Measurements from ENCODE around the gene CDK5R1. TPM values are rescaled to one million over a fixed set of nuclear protein-coding genes. Genes with fewer than 3 reads are reported as not detected.

The CDK5R1 gene
- polyA plus RNA-seq, 1 donor (not counting 4 experiments of a cell fraction or from before 2014, with no cell fraction given) = 2.9 TPM

DNA sequence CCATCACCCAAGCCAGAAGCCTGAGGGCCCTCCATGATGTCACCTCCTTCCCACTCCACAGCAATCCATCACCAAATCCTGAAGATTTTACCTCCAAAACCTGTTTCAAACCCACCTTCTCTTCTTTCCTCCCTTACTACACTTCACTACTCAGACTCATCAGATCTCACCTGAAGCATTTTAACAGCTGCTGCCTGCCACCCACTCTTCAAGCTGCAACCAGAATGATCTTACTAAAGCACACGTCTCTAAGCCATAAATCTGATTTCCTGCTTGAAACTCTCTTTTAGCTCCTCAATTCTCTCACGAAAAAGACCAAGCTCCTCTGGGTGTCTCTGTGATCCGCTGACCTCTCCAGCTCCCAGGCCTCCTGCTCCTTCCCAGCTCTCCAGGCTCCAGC lies 46.5 kb downstream of the CDK5R1 start:
- Histone ChIP-seq H3K4me1 (ENCODE audit: control insufficient read depth, extremely low read depth, insufficient read depth, low read length) (no peaks in the 10 kb centered on the region), H3K9me1 (ENCODE audit: control insufficient read depth, extremely low read depth, insufficient read depth, low read length) (no peaks in the 10 kb centered on the region), H3K79me2 (ENCODE audit: control insufficient read depth, insufficient read depth, low read length) (no peaks in the 10 kb centered on the region), H3K36me3 (ENCODE audit: control insufficient read depth in 2 of 2, extremely low read depth in 1 of 2, insufficient read depth in 2 of 2, low read length in 2 of 2) (peaks cover 0 to 1% of the 10 kb centered on the region in 2 experiments), H3K27me3 (ENCODE audit: control insufficient read depth, extremely low read depth, insufficient read depth, low read length) (no peaks in the 10 kb centered on the region), H3K9ac (ENCODE audit: control insufficient read depth, extremely low read depth, insufficient read depth, low read length) (no peak overlapping the region), H4K20me1 (ENCODE audit: control insufficient read depth, extremely low read depth, insufficient read depth, low read length) (no peaks in the 10 kb centered on the region), H3K9me3 (ENCODE audit: control insufficient read depth, low read depth, low read length) (no peaks in the 10 kb centered on the region), H3K4me3 (ENCODE audit: control insufficient read depth in 2 of 3, extremely low read depth in 1 of 3, insufficient read depth in 2 of 3, low read depth in 1 of 3, low read length in 3 of 3) (no peak overlapping the region), H3K27ac (ENCODE audit: control insufficient read depth, insufficient read depth, low read length) (no peak overlapping the region), H3K4me2 (ENCODE audit: control insufficient read depth, extremely low read depth, insufficient read depth, low read depth, low read length) (no peak overlapping the region), H2AFZ (ENCODE audit: control insufficient read depth, low read length) (no peak overlapping the region)
- DNase-seq (ENCODE audit: low read depth, low spot score) = no peak
- dilution Hi-C loops (cut with MboI; ENCODE audit: extremely low pct_ligation_motif_present, low sequenced_read_pairs) = no loop called here
- FAIRE-seq = no peak
- TF ChIP-seq, protein P1, sequence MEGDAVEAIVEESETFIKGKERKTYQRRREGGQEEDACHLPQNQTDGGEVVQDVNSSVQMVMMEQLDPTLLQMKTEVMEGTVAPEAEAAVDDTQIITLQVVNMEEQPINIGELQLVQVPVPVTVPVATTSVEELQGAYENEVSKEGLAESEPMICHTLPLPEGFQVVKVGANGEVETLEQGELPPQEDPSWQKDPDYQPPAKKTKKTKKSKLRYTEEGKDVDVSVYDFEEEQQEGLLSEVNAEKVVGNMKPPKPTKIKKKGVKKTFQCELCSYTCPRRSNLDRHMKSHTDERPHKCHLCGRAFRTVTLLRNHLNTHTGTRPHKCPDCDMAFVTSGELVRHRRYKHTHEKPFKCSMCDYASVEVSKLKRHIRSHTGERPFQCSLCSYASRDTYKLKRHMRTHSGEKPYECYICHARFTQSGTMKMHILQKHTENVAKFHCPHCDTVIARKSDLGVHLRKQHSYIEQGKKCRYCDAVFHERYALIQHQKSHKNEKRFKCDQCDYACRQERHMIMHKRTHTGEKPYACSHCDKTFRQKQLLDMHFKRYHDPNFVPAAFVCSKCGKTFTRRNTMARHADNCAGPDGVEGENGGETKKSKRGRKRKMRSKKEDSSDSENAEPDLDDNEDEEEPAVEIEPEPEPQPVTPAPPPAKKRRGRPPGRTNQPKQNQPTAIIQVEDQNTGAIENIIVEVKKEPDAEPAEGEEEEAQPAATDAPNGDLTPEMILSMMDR (optimal IDR thresholded peaks at IDR 0.05 in 1 of 3, IDR thresholded peaks at IDR 0.05 in 1 of 3, conservative IDR thresholded peaks at IDR 0.05 in 1 of 3; ENCODE audit: extremely low read depth in 1 of 3, insufficient read depth in 2 of 3, low read length in 3 of 3) = no peak
- TF ChIP-seq EZH2 (IDR thresholded peaks at IDR 0.05; ENCODE audit: low read length) = no peak

DNA sequence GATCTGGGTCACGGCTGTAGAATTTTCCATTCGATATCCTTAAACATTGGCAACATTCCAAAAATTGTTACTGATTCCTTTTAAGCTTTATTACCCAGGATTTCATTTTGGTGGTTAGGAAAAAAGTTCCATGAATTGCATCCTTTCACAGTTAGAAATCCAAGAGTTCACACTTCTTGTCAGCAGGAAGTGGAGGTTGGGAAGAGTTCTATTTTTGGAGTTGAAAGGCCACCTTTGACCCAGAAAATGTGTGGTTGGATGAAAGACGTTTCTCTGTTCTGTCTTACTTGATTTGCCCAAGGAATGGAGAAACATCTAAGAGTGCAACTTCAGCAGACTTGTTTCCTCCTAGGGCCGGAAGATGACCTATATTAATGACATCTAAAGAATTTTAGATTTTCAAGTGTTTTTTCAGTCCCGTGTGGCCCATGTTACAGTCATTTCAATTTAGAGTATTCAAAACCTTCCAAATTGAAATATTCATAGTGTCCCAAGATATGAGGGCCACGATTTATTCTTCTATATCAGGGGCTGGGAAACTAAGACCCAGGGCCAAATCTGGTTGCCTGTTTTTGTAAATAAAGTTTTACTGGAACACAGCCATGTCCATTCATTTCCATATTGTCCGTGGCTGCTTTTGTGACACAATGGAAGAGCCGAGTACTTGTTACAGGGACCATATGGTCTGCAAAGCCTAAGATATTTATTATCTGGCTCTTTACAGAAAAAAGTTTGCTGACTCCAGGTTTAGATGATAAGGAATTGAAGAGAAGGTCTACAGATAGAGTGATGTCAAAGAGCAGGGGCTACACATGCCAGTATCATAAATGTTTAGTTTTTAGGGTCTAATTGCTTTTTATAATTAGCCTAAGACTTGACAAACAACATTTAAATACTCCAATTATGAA lies 50.2 kb downstream of the CDK5R1 start:
- H3K9me1 ChIP-seq (ENCODE audit: control insufficient read depth, extremely low read depth, insufficient read depth, low read length) = no peaks in the 10 kb centered on the region
- no peak overlapping the region for H3K9ac ChIP-seq (ENCODE audit: control insufficient read depth, extremely low read depth, insufficient read depth, low read length)
- no peak overlapping the region for H2AFZ ChIP-seq (ENCODE audit: control insufficient read depth, low read length)
- TF ChIP-seq EZH2 (IDR thresholded peaks at IDR 0.05; ENCODE audit: low read length) = no peak
- TF ChIP-seq, protein P1 (optimal IDR thresholded peaks at IDR 0.05 in 1 of 3, IDR thresholded peaks at IDR 0.05 in 1 of 3, conservative IDR thresholded peaks at IDR 0.05 in 1 of 3; ENCODE audit: extremely low read depth in 1 of 3, insufficient read depth in 2 of 3, low read length in 3 of 3) = no peak
- DNase-seq (ENCODE audit: low read depth, low spot score) (no peak), FAIRE-seq (no peak)
- H3K4me3 ChIP-seq (ENCODE audit: control insufficient read depth in 2 of 3, extremely low read depth in 1 of 3, insufficient read depth in 2 of 3, low read depth in 1 of 3, low read length in 3 of 3) = no peak overlapping the region
- no peaks in the 10 kb centered on the region for H3K79me2 ChIP-seq (ENCODE audit: control insufficient read depth, insufficient read depth, low read length)
- peaks cover 0 to 1% of the 10 kb centered on the region in 2 experiments for H3K36me3 ChIP-seq (ENCODE audit: control insufficient read depth in 2 of 2, extremely low read depth in 1 of 2, insufficient read depth in 2 of 2, low read length in 2 of 2)
- dilution Hi-C loops (cut with MboI; ENCODE audit: extremely low pct_ligation_motif_present, low sequenced_read_pairs) = no loop called here
- no peaks in the 10 kb centered on the region for H3K4me1 ChIP-seq (ENCODE audit: control insufficient read depth, extremely low read depth, insufficient read depth, low read length)
- H3K4me2 ChIP-seq (ENCODE audit: control insufficient read depth, extremely low read depth, insufficient read depth, low read depth, low read length) = no peak overlapping the region
- H3K27me3 ChIP-seq (ENCODE audit: control insufficient read depth, extremely low read depth, insufficient read depth, low read length) = no peaks in the 10 kb centered on the region
- no peaks in the 10 kb centered on the region for H4K20me1 ChIP-seq (ENCODE audit: control insufficient read depth, extremely low read depth, insufficient read depth, low read length)
- H3K9me3 ChIP-seq (ENCODE audit: control insufficient read depth, low read depth, low read length) = no peaks in the 10 kb centered on the region
- no peak overlapping the region for H3K27ac ChIP-seq (ENCODE audit: control insufficient read depth, insufficient read depth, low read length)

Small RNAs within 50 kb of the gene (small RNA-seq; reads per million reads assigned to genes)
- gene RF00019 (ENCODE audit: insufficient read length in 3 of 3, low read depth in 3 of 3, low replicate concordance in 1 of 3) = 0 reads per million in 3 experiments

Other genes with a start within 250 kb of the CDK5R1 start
- not detected in 3 replicates for gene RHBDL3, start 221.2 kb upstream of the CDK5R1 start, polyA plus RNA-seq
- gene C17orf75, start 144.8 kb upstream of the CDK5R1 start, polyA plus RNA-seq = 12.1 to 18.7 TPM (median 14.7 TPM) in 3 replicates
- 158 to 232 TPM (median 172 TPM) in 3 replicates for gene ZNF207, start 136.8 kb upstream of the CDK5R1 start, polyA plus RNA-seq
- 85.5 to 121 TPM (median 103 TPM) in 3 replicates for gene PSMD11, start 42.5 kb upstream of the CDK5R1 start, polyA plus RNA-seq

All from keratinocyte (primary cell).